Endothelial cell (in vitro differentiated cells): ENCODE data around the gene FAM43B. TPM values are rescaled to one million over a fixed set of nuclear protein-coding genes. Genes with fewer than 3 reads are reported as not detected.

ENCODE experiments used
- DNase-seq: peaks from one replicate; pipeline ENCODE4 v3.0.0; 2021; ENCODE audit warnings: low spot score
- H3K27ac Mint-ChIP-seq: one replicate; pipeline ENCODE4 v1.8.0; 2021; ENCODE audit warnings: mixed read lengths, inconsistent platforms; ENCODE audit not compliant: unreplicated experiment
- H3K27me3 Mint-ChIP-seq: one replicate; pipeline ENCODE4 v1.8.0; 2021; ENCODE audit warnings: mild to moderate bottlenecking, moderate library complexity, mixed read lengths, inconsistent platforms; ENCODE audit not compliant: unreplicated experiment
- H3K36me3 Mint-ChIP-seq: one replicate; pipeline ENCODE4 v1.8.0; 2021; ENCODE audit warnings: mild to moderate bottlenecking, low read depth, mixed read lengths, inconsistent platforms; ENCODE audit not compliant: unreplicated experiment
- H3K4me1 Mint-ChIP-seq: one replicate; pipeline ENCODE4 v1.8.0; 2021; ENCODE audit warnings: mild to moderate bottlenecking, mixed read lengths, inconsistent platforms; ENCODE audit not compliant: unreplicated experiment
- H3K4me3 Mint-ChIP-seq: one replicate; pipeline ENCODE4 v1.8.0; 2021; ENCODE audit warnings: mild to moderate bottlenecking, mixed read lengths, inconsistent platforms; ENCODE audit not compliant: unreplicated experiment
- H3K9me3 Mint-ChIP-seq: one replicate; pipeline ENCODE4 v1.8.0; 2021; ENCODE audit warnings: mixed read lengths, inconsistent platforms; ENCODE audit not compliant: unreplicated experiment
- CTCF ChIP-seq: fragments of 200-600 bp; sonication (generic); IDR thresholded peaks from one replicate; pipeline ENCODE4 v1.5.0; 2021; ENCODE audit warnings: antibody characterized with exemption; ENCODE audit not compliant: unreplicated experiment
- total RNA-seq: library from RNA; stranded (reverse); fragmentation: NEBNext Ultra II Directional; extraction: Animal tissue kit (Norgen Biotek cat#: 25700); gene quantifications from one replicate; pipeline ENCODE4 v1.2.1, GENCODE V29; 2021; ENCODE audit not compliant: unreplicated experiment

The FAM43B gene
- total RNA-seq, 1 donor from 2014 or later: 1.7 TPM

- Mint-ChIP-seq H3K27ac (no peak overlapping the region), H3K27me3 (no peaks in the 10 kb centered on the region), H3K36me3 (no peaks in the 10 kb centered on the region), H3K9me3 (no peaks in the 10 kb centered on the region), H3K4me1 (peaks cover 10% of the 10 kb centered on the region), H3K4me3 (no peak overlapping the region)
- no peak for DNase-seq
- TF ChIP-seq CTCF: no peak
Measured at GRCh38 chr1:20575541-20576336, 23.4 kb downstream of the FAM43B start.

- DNase-seq: no peak
- peaks cover 10% of the 10 kb centered on the region for H3K4me1 Mint-ChIP-seq
- H3K27ac Mint-ChIP-seq: no peak overlapping the region
- H3K9me3 Mint-ChIP-seq: no peaks in the 10 kb centered on the region
- no peak overlapping the region for H3K4me3 Mint-ChIP-seq
- no peak for TF ChIP-seq CTCF
- no peaks in the 10 kb centered on the region for H3K36me3 Mint-ChIP-seq
- H3K27me3 Mint-ChIP-seq: no peaks in the 10 kb centered on the region
Measured at GRCh38 chr1:20578062-20578461, 25.7 kb downstream of the FAM43B start.

GRCh38 chr1:20578721-20579395, 26.5 kb downstream of the FAM43B start:
- Mint-ChIP-seq H3K4me1 (peaks cover 4% of the 10 kb centered on the region), H3K36me3 (no peaks in the 10 kb centered on the region), H3K9me3 (no peaks in the 10 kb centered on the region), H3K27me3 (no peaks in the 10 kb centered on the region), H3K4me3 (no peak overlapping the region), H3K27ac (no peak overlapping the region)
- no peak for TF ChIP-seq CTCF
- DNase-seq: no peak

- Mint-ChIP-seq H3K4me3 (no peak overlapping the region), H3K4me1 (peaks cover 9% of the 10 kb centered on the region), H3K36me3 (no peaks in the 10 kb centered on the region), H3K9me3 (no peaks in the 10 kb centered on the region), H3K27ac (no peak overlapping the region), H3K27me3 (peaks cover 4% of the 10 kb centered on the region)
- DNase-seq: no peak
- TF ChIP-seq CTCF: no peak
Measured at GRCh38 chr1:20584890-20585289, 32.5 kb downstream of the FAM43B start.
